ENCODE measurements around the gene SLC16A4. TPM values are rescaled to one million over a fixed set of nuclear protein-coding genes. Genes with fewer than 3 reads are reported as not detected.
"Not testable (repeated sequence)": the region's sequence is repeated elsewhere in the genome, so short reads cannot be mapped to it uniquely, and the experiment has no call there.

SLC16A4 gene
- total RNA-seq (2014; rRNA removed; shearing (Covaris generic)), result 31.0 and 35.0 TPM in 2 replicates

DNA sequence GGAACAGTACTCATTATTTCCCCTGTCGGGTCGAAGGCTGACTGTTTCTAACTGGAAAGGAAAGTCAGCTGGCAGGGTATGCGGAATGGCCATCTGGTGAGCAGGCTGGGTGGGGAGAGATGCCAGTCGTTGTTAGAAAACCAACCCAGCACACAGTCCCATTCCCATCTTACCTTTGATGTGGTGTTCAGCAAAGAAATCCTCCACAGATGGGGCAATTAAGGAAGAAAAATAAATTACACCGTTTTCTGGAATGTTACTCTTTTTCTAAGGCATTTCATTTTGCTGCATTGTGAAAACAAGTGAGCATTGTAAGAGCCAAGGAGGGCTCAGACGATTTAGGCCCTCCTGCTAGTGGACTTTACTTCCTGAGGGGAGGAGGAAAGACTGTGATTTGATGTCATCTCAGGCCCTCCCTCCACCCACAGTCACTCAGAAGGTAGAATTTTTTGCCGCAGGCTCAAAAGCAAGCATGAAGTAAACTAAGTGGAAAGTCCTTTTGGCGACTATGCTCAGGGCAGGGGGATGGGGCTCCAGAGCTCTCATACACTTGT, at the start of gene SLC16A4:
Gene SLC16A4, minus strand, starts transcription at position 335 of the 554 bp plus-strand sequence. CDS start 1,703 bp downstream, outside the sequence.
- peak; percentile 68 for DNase-seq (ENCODE audit: low spot score)

GRCh38 chr1:110439873-110440272, 49.0 kb upstream of the SLC16A4 start:
- not testable (repeated sequence) for DNase-seq (ENCODE audit: low spot score)

GRCh38 chr1:110438893-110439292, 48.1 kb upstream of the SLC16A4 start:
- no peak for DNase-seq (ENCODE audit: low spot score)

DNA sequence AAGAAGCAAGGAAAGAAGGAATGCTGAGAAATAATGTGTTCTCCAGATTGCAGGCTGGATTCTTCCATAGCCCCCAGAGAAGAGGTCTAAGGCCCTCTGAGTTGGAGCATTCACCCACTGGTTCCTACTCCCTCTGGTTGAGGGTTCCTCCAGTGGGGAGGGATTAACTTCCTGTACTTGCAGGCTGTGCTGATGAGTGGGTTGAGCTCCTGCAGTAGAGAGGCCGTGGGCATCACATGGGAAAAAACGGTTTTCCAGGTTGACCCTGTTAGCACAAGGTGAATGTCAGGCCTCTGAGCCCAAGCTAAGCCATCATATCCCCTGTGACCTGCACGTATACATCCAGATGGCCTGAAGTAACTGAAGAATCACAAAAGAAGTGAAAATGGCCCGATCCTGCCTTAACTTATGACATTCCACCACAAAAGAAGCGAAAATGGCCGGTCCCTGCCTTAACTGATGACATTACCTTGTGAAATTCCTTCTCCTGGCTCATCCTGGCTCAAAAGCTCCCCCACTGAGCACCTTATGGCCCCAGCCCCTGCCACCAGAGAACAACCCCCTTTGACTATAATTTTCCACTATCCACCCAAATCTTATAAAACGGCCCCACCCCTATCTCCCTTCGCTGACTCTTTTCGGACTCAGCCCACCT, 46.9 kb upstream of the SLC16A4 start:
- DNase-seq (ENCODE audit: low spot score), result not testable (repeated sequence)

DNA sequence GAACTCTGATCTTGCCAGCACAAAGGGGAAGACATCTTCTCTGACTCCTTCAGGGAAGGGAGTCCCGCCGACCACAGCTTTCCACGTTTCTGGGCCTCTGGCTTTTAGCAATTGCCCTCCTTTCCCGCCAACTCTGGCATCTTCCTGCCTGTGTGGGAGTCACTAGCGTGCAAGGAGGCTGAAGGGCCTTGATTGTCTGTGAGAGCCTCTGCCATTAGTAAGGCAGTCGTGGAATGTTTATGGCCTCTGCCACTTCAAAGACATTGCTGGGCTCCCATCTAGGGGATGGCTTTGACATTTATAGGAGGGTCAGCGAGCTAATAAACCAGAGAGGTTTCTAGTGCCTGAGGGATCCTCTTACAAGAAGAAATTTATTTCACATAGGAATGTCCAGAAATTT, 45.8 kb upstream of the SLC16A4 start:
- DNase-seq (ENCODE audit: low spot score), result peak; percentile 4

DNA sequence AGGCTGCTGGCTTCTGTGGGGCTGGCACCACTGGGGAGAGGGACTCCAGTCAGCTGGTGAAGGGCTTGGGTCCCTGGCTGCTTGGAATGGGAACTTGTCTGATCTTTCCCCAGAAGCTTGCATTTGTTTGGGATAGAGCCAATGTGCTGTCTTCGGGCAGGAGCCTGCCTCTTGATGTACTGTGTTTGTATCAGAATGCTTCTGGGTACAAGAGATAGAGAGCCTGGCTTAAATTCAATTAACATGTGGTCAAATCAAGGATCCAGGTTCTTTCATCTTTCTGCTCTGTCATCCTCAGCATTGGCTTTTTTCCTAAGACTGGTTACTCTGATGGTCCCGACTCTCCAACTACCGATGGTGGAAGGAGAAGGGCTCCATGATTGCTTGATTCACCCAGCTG, 44.1 kb upstream of the SLC16A4 start:
- DNase-seq (ENCODE audit: low spot score), result no peak

DNA sequence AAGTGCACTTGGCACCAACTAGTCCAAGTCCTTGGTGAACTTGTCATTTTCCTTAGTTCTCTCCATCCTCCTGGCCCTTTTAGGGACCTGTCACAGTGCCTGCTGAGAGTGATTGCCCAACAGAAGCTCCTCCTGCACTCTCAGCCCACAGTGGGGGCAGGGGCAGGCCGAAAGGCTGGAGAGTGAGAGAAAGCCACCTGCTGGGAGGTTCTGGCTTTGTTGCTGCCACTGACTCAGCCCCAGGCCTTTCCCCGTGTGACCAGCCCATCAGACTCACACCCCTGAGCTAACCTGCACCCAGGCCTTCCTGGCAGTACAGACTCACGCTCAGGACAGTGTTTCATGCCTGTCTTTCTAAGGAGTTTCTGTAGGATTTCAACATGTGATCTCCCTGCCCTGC, 43.0 kb upstream of the SLC16A4 start:
- DNase-seq (ENCODE audit: low spot score), result peak; percentile 87

- no peak for DNase-seq (ENCODE audit: low spot score)
Observed at GRCh38 chr1:110433213-110433612, 42.4 kb upstream of the SLC16A4 start.

DNA sequence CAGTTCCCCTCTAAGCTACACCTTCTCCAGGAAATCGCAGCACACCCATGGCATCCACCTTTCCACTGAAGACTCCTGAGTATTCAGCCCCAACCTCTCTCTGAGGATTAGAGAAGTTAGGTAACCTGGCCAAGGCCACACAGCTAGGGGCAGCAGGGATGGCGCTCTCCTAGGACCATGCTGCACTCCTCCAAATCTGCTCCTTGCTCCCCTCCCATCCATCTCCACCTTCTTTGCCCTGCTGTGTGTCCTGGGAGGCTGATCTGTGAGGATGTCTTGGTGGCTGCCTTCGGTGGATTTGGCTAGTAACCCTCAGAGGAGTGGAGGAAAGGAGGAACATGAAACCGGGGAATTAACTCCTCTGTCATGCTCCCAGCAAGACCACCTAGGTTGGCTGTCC, 40.1 kb upstream of the SLC16A4 start:
- no peak for DNase-seq (ENCODE audit: low spot score)

DNA sequence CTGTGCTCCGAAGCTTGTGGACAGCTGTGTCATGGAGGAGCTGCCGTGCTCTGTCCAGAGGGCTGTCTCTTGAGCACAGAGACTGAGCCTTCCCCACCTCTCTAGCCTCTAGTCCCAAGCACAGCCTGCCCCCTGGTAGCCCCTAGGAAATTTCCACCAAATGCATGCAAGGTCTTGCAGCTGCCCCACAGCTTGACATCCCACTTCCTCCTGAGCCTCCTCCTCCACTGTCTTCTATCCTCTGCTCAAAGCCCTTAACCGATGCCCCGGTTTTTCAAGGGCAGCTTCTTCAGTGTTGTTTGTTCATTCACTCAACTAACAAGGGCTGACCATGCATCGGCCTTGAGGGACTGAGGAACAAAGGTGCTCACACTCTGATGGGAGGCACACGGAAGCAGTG, 39.5 kb upstream of the SLC16A4 start:
- DNase-seq (ENCODE audit: low spot score), result no peak

DNA sequence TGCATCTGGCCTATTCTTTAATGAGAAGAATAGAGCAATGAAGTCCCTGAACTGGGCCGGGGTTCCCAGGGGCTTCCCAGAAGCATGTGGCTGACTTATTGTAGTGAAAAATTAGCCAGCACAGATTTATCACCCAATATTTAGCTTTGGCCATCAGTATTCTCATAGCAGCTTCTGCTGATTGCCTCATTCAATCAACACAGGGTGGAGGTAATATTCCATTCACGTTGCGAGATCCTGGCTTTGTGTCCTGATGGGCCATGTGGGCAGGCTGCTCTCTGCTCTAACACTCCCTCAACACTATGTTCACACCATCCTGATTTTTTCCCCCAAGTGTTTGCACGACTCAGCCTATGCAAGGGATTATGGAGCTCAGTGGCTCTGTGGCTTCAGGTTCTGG, 38.1 kb upstream of the SLC16A4 start:
- no peak for DNase-seq (ENCODE audit: low spot score)

DNA sequence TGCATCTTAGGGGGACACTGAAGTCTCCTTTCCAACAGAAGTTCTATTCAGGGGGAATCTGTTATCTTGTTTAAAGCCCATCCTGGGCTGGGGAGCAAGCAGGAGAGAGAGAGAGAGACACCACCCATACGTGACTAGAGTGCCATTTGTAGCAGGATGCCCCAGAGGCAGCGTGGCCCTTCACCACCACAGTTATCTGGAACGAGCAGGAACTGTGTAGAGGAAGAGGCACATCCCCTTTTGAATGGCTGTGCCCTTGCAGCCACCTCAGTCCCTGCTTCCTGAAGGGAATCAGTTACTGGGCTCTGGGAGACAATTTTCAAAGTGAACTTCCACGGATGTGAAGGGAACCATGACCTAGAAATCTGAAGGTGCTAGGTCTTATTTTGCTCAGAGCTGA, 36.0 kb upstream of the SLC16A4 start:
- no peak for DNase-seq (ENCODE audit: low spot score)

DNA sequence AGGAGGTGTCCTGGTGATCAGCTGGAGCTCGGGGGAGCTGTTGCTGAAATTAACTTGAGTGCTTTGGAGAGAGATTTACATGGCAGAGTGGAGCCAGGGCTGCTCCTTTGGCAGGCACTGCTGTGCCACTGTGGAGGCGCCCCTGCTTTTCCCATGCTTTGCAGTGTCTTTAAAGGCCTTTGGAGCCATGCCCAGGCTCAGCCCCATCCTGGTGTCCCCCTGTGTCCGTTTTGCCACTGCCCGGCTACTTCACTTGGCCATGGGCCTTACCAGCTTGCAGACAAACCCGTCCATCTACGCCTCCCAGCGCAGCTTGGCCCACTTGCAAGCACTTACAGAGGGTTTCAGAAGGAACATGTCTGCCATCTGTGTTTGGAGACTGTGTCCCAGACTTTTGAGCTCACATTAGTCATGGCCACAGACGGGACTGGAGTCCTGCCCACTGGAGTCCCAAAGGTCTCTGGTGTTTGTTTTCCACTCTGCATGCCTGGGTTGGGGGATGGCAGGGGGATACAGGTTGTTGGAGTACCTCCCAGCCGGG, 34.9 kb upstream of the SLC16A4 start:
- no peak for DNase-seq (ENCODE audit: low spot score)

- no peak for DNase-seq (ENCODE audit: low spot score)
Observed at GRCh38 chr1:110424699-110425611, 34.1 kb upstream of the SLC16A4 start.

DNA sequence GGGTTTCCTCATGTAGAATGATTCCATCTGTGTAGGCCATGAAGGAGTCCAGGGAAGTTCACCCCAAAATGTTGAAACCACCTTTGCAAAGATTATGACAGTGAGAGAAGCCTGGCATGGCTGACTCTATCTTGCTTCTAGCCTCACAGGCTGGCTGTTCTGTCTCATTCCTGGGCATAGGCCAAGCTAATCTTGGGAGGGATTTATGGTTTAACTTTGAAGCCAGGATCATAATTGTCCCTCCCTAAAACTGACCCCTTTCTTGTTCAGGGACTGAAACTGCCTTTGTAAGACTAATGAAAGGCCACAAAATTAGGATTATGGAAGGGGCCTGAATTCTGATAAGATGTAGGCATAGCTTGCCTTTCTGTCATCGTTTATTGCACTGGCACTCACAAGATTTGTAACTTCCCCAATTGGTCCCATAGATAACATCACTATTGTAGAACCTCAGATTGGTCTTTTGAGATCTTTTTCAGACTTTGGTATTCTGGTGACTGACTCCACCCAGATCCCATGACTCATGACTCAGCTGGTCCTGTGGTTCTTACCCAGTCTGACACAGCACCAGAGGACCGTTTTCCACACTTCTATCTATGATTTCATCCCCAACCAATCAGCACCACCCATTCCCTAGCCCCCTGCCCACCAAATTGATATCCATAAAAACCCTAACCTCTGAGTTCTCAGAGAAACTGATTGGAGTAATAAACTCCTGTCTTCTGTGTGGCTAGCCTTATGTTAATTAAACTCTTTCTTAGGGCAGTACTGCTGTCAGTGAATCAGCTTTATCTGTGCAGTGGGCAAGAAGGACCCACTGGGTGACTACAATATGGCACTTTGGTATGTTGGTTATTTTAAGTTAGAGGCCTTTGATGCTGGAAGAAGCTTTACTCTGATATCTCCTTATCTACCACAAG, 30.3 kb upstream of the SLC16A4 start:
- peak; percentile 49 for DNase-seq (ENCODE audit: low spot score)

GRCh38 chr1:110420023-110420662, 29.3 kb upstream of the SLC16A4 start:
- DNase-seq (ENCODE audit: low spot score), result no peak

GRCh38 chr1:110418729-110419128, 27.9 kb upstream of the SLC16A4 start:
- no peak for DNase-seq (ENCODE audit: low spot score)

GRCh38 chr1:110413045-110413444, 22.2 kb upstream of the SLC16A4 start:
- not testable (repeated sequence) for DNase-seq (ENCODE audit: low spot score)

DNA sequence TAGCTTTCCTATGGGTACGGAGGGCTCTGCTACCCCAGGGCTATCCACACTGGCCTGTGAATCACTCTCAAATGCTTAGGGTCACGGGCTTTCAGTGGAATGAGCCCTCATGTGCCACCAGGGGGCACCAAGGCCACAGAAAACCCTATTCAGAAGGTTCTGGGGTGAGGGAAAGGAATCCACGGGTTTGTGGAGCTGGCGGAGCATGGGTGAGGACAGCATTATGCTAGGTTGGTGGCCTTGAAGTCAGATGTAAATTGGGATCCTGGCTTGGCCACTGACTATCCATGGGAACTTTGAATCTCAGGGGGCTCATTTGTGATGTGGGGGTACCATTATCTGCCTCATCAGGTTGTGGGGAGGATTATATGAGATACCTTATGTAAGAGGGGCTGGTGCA, 21.8 kb upstream of the SLC16A4 start:
- DNase-seq (ENCODE audit: low spot score), result peak; percentile 69

DNA sequence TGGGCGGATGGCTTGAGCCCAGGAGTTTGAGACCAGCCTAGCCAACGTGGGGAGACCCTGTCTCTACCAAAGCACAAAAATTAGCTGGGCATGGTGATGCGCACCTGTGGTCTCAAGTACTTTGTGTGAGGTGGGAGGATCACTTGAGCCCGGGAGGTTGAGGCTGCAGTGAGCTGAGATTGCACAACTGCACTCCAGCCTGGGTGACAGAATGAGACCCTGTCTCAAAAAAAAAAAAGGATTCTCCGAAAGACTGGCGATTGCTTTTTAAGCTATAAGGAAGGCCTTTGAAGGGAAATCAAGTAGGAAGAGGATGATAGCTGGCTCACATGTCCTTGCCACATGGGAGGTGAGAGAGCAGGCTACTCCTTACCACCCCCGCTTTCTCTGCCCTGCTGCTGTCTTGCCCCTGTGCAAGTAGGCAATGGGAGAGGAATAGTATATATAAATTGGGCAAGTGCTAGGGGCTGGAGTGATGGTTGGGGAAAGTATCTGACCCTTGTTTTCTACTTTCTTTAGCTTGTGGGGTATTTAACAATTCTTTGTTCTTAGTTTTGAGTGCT, 20.4 kb upstream of the SLC16A4 start:
- no peak for DNase-seq (ENCODE audit: low spot score)
